HepG2 (cell line): ENCODE data around the gene SEBOX. TPM values are rescaled to one million over a fixed set of nuclear protein-coding genes. Genes with fewer than 3 reads are reported as not detected.

Source experiments
- HBP1 ChIP-seq: IDR thresholded peaks from 2 replicates; pipeline ENCODE4 v1.6.1; 2016; ENCODE audit warnings: low read depth, control low read depth
- HNF1B ChIP-seq: sonication (generic); formaldehyde crosslinking; IDR thresholded peaks from 2 replicates; pipeline ENCODE4 v1.5.1; 2020; ENCODE audit warnings: mild to moderate bottlenecking, moderate library complexity, missing genetic modification reagents
- HNRNPK ChIP-seq: fragments of 200-400 bp; formaldehyde crosslinking; IDR thresholded peaks from 2 replicates; pipeline ENCODE4 v1.6.1; 2018; ENCODE audit warnings: low read length, low read depth, moderate library complexity, mild to moderate bottlenecking; ENCODE audit not compliant: poor library complexity, severe bottlenecking
- KAT8 ChIP-seq: IDR thresholded peaks from 2 replicates; pipeline ENCODE4 v1.6.1; 2016; ENCODE audit warnings: missing genetic modification reagents, missing compliant biosample characterization
- LBX2 ChIP-seq: sonication (generic); formaldehyde crosslinking; IDR thresholded peaks from 2 replicates; pipeline ENCODE4 v1.5.0; 2020; ENCODE audit warnings: missing genetic modification reagents, mild to moderate bottlenecking, borderline replicate concordance
- MYNN ChIP-seq: sonication (generic); formaldehyde crosslinking; IDR thresholded peaks from 2 replicates; pipeline ENCODE4 v1.4.0; 2020; ENCODE audit warnings: mild to moderate bottlenecking, low read depth, missing genetic modification reagents
- NR2F6 ChIP-seq, 2 experiments: IDR thresholded peaks; 2 replicates each; pipeline ENCODE4 v1.6.1; 2016; ENCODE audit warnings: antibody characterized with exemption in 1 of 2, mild to moderate bottlenecking in 1 of 2
- PHF5A ChIP-seq: IDR thresholded peaks from one replicate; pipeline ENCODE4 v1.6.1; 2018; ENCODE audit warnings: low read depth, missing genetic modification reagents; ENCODE audit not compliant: unreplicated experiment
- REPIN1 ChIP-seq: sonication (generic); formaldehyde crosslinking; IDR thresholded peaks from 2 replicates; pipeline ENCODE4 v1.8.0; 2022; ENCODE audit warnings: missing genetic modification reagents, low read depth, mild to moderate bottlenecking, borderline replicate concordance
- SALL2 ChIP-seq: sonication (generic); formaldehyde crosslinking; IDR thresholded peaks from 2 replicates; pipeline ENCODE4 v1.8.1; 2023; ENCODE audit warnings: mild to moderate bottlenecking, missing genetic modification reagents, inconsistent platforms
- TBX3 ChIP-seq: fragments of 450-650 bp; IDR thresholded peaks from 2 replicates; pipeline ENCODE4 v1.6.1; 2017; ENCODE audit warnings: antibody characterized with exemption, mild to moderate bottlenecking, inconsistent platforms, borderline replicate concordance
- ZHX2 ChIP-seq, 2 experiments: sonication (generic) in 1 of 2; formaldehyde crosslinking in 1 of 2; IDR thresholded peaks; 2 replicates each; pipeline versions ENCODE4 v1.6.1 to v1.9.0; 2014 to 2022; ENCODE audit warnings: antibody characterized with exemption in 1 of 2, borderline replicate concordance in 1 of 2, inconsistent platforms in 1 of 2, low read depth in 1 of 2, missing genetic modification reagents in 1 of 2
- ZNF207 ChIP-seq: fragments of 450-650 bp; IDR thresholded peaks from 2 replicates; pipeline ENCODE4 v1.6.1; 2016; ENCODE audit warnings: antibody characterized with exemption, borderline replicate concordance
- ZNF335 ChIP-seq: sonication (generic); formaldehyde crosslinking; IDR thresholded peaks from 2 replicates; pipeline ENCODE4 v1.4.0; 2020; ENCODE audit warnings: missing genetic modification reagents
- ZNF546 ChIP-seq: sonication (generic); formaldehyde crosslinking; conservative IDR thresholded peaks from 2 replicates; pipeline ENCODE4 v1.8.1; 2023; ENCODE audit warnings: mild to moderate bottlenecking, missing genetic modification reagents
- polyA plus RNA-seq, 8 experiments: library from polyadenylated mRNA; depleted of rRNA in 3 of 8; stranded (reverse) in 7 of 8; unstranded in 1 of 8; fragments of >200 nt; fragmentation: Illumina TruSeq in 4 of 8; extraction: Trizol in 4 of 8; gene quantifications; 2 replicates each; pipeline versions ENCODE4 v1.2.1 to v1.2.3, GENCODE V29; 2011 to 2016; ENCODE audit warnings: low read depth in 4 of 8, missing spikeins in 1 of 8, mixed read lengths in 1 of 8; ENCODE audit not compliant: insufficient read depth in 1 of 8
- total RNA-seq, 5 experiments: library from RNA; depleted of rRNA; stranded (reverse); fragments of >200 nt; fragmentation: Illumina TruSeq; extraction: Trizol; gene quantifications; 2 replicates each; pipeline ENCODE4 v1.2.3, GENCODE V29; 2016; ENCODE audit warnings: low read depth in 1 of 5
- TF ChIP-seq, protein P1 (sequence below): IDR thresholded peaks from 2 replicates; pipeline ENCODE4 v1.6.1; 2016; ENCODE audit warnings: low read depth

The SEBOX gene
- total and polyA plus RNA-seq, 2 of the 13 experiments (the other 11 are each of a cell fraction or from before 2014, with no cell fraction given), result not detected

- TF ChIP-seq TBX3 (peak; percentile 56; the same call in 1 of the 2 replicates), MYNN (CRISPR knock-in tag) (no peak), REPIN1 (peak; percentile 71; the same call in 1 of the 2 replicates), HNF1B (CRISPR knock-in tag) (peak; percentile 93), ZNF335 (CRISPR knock-in tag) (no peak), NR2F6 (IDR thresholded peaks at IDR 0.05) (peak; percentile 94), NR2F6 (CRISPR knock-in tag; IDR thresholded peaks at IDR 0.05) (peak; percentile 97), LBX2 (CRISPR knock-in tag) (no peak), HBP1 (CRISPR knock-in tag) (no peak; the same call in 1 of the 2 replicates), ZHX2 (IDR thresholded peaks at IDR 0.05; ENCODE audit: low read depth) (no peak), ZHX2 (CRISPR knock-in tag; IDR thresholded peaks at IDR 0.05; ENCODE audit: borderline replicate concordance) (no peak), KAT8 (CRISPR knock-in tag) (peak; percentile 47; the same call in 1 of the 2 replicates), ZNF207 (no peak), HNRNPK (no peak), SALL2 (CRISPR knock-in tag) (peak; percentile 89), PHF5A (CRISPR knock-in tag) (peak; percentile 85), ZNF546 (no peak)
- TF ChIP-seq, protein P1, sequence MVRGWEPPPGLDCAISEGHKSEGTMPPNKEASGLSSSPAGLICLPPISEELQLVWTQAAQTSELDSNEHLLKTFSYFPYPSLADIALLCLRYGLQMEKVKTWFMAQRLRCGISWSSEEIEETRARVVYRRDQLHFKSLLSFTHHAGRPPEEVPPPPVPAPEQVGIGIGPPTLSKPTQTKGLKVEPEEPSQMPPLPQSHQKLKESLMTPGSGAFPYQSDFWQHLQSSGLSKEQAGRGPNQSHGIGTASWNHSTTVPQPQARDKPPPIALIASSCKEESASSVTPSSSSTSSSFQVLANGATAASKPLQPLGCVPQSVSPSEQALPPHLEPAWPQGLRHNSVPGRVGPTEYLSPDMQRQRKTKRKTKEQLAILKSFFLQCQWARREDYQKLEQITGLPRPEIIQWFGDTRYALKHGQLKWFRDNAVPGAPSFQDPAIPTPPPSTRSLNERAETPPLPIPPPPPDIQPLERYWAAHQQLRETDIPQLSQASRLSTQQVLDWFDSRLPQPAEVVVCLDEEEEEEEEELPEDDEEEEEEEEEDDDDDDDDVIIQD (CRISPR knock-in tag), result no peak; the same call in 1 of the 2 replicates
Measured at GRCh38 chr17:28368306-28368831, 3.4 kb upstream of the SEBOX start (continued).
